HCT116 (cell line): ENCODE results near the gene MFSD1. TPM values are rescaled to one million over a fixed set of nuclear protein-coding genes. Genes with fewer than 3 reads are reported as not detected.

Experiments used
- ATAC-seq: fragments of 200-7000 bp; cut with Tn5 transposase; 2 replicates; pipeline ENCODE4 v1.9.1; 2020; ENCODE audit warnings: mild to moderate bottlenecking, moderate library complexity
- BruUV-seq: library from RNA; stranded (reverse); fragments of 400-500 nt; replicated peaks from 2 replicates; lab custom pipeline; 2021; lab: Mats Ljungman, UMichigan
- CTCF ChIA-PET: fragments of 300-600 bp; sonication (Branson Sonifier 250); formaldehyde crosslinking; loops from one replicate; lab custom pipeline; 2021; ENCODE audit warnings: antibody characterized with exemption; lab: Charles Lee
- POLR2A ChIA-PET: fragments of 300-600, 350-600 bp; sonication (Branson Sonifier 250); formaldehyde crosslinking; loops from one replicate; lab custom pipeline; 2021; ENCODE audit warnings: antibody characterized with exemption; lab: Charles Lee
- RAD21 ChIA-PET, 2 experiments: fragments of 300-600 bp; sonication (Branson Sonifier 250); formaldehyde crosslinking; loops; one replicate each; lab custom pipeline; 2023; ENCODE audit warnings: low total read pairs in 2 of 2; ENCODE audit not compliant: uncharacterized antibody in 2 of 2, unreplicated experiment in 2 of 2, low non-redundant PET in 1 of 2; lab: Charles Lee
- DNase-seq: peaks from one replicate; pipeline ENCODE4 v3.0.0-alpha.2; 2010; ENCODE audit warnings: low read depth, low spot score
- H2AFZ ChIP-seq: fragments of 200-600 bp; shearing (Covaris generic), sonication (generic); 2 replicates; pipeline ENCODE4 v1.6.1; 2017; ENCODE audit warnings: low read depth, mixed run types, mixed read lengths, antibody characterized with exemption, low read length; ENCODE audit not compliant: poor library complexity, severe bottlenecking
- H3K27ac ChIP-seq: 2 replicates; pipeline ENCODE4 v1.5.1; 2012; ENCODE audit warnings: low read depth, low read length
- H3K27me3 ChIP-seq: fragments of 200-600 bp; sonication (generic); 2 replicates; pipeline ENCODE4 v1.6.1; 2016; ENCODE audit warnings: mixed run types, low read length, mixed read lengths; ENCODE audit not compliant: insufficient read depth
- H3K36me3 ChIP-seq, 2 experiments: fragments of 200-500 bp in 1 of 2; fragments of 200-600 bp in 1 of 2; sonication (Bioruptor generic) in 1 of 2; sonication (generic) in 1 of 2; 2 replicates each; pipeline versions ENCODE4 v1.5.1 to v1.6.1; 2014 to 2016; ENCODE audit warnings: low read length in 2 of 2, inconsistent platforms in 1 of 2, mixed read lengths in 1 of 2, mixed run types in 1 of 2; ENCODE audit not compliant: insufficient read depth in 2 of 2, control insufficient read depth in 1 of 2
- H3K4me1 ChIP-seq, 2 experiments: fragments of 200-600 bp in 1 of 2; sonication (generic) in 1 of 2; 2 replicates each; pipeline versions ENCODE4 v1.5.1 to v1.6.1; 2012 to 2017; ENCODE audit warnings: low read length in 2 of 2, inconsistent platforms in 1 of 2, mild to moderate bottlenecking in 1 of 2, mixed read lengths in 1 of 2, mixed run types in 1 of 2, moderate library complexity in 1 of 2; ENCODE audit not compliant: insufficient read depth in 2 of 2, control insufficient read depth in 1 of 2
- H3K4me2 ChIP-seq: fragments of 200-600 bp; sonication (generic); 2 replicates; pipeline ENCODE4 v1.6.1; 2017; ENCODE audit warnings: mixed run types, low read length, mixed read lengths
- H3K4me3 ChIP-seq, 2 experiments: fragments of 200-600 bp in 1 of 2; sonication (generic) in 1 of 2; replicated peaks in 1 of 2; 2 replicates each; pipeline ENCODE4 v1.5.1; 2011 to 2016; ENCODE audit warnings: low read length in 2 of 2, control low read depth in 1 of 2, low read depth in 1 of 2, mild to moderate bottlenecking in 1 of 2, mixed read lengths in 1 of 2, mixed run types in 1 of 2
- H3K79me2 ChIP-seq: fragments of 200-600 bp; sonication (generic); 2 replicates; pipeline ENCODE4 v1.6.1; 2017; ENCODE audit warnings: mild to moderate bottlenecking, mixed run types, low read length, moderate library complexity, mixed read lengths; ENCODE audit not compliant: insufficient read depth
- H3K9ac ChIP-seq: fragments of 200-600 bp; sonication (generic); 2 replicates; pipeline ENCODE4 v1.6.1; 2016; ENCODE audit warnings: low read length, mixed read lengths
- H3K9me2 ChIP-seq: fragments of 200-600 bp; sonication (generic), shearing (Covaris generic); 2 replicates; pipeline ENCODE4 v1.6.1; 2017; ENCODE audit warnings: mixed run types, mild to moderate bottlenecking, moderate library complexity; ENCODE audit not compliant: insufficient read depth
- H3K9me3 ChIP-seq, 2 experiments: fragments of 200-500 bp in 1 of 2; fragments of 200-600 bp in 1 of 2; sonication (Bioruptor generic) in 1 of 2; sonication (generic) in 1 of 2; 2 replicates each; pipeline ENCODE4 v1.6.1; 2014 to 2017; ENCODE audit warnings: low read length in 2 of 2, mixed read lengths in 2 of 2, inconsistent platforms in 1 of 2, low read depth in 1 of 2, mild to moderate bottlenecking in 1 of 2, mixed run types in 1 of 2, moderate library complexity in 1 of 2; ENCODE audit not compliant: control insufficient read depth in 1 of 2, insufficient read depth in 1 of 2
- H4K20me1 ChIP-seq: fragments of 200-600 bp; sonication (generic), shearing (Covaris generic); 2 replicates; pipeline ENCODE4 v1.6.1; 2017; ENCODE audit warnings: mixed run types, mild to moderate bottlenecking, moderate library complexity; ENCODE audit not compliant: insufficient read depth
- CBX3 ChIP-seq: IDR thresholded peaks from 2 replicates; pipeline ENCODE4 v1.6.1; 2012; ENCODE audit warnings: low read depth
- POLR2AphosphoS5 ChIP-seq: IDR thresholded peaks from 2 replicates; pipeline ENCODE4 v1.6.1; 2011; ENCODE audit warnings: mild to moderate bottlenecking, low read depth, low read length, moderate library complexity
- RAD21 ChIP-seq: IDR thresholded peaks from 2 replicates; pipeline ENCODE4 v1.6.1; 2012; ENCODE audit warnings: low read depth, mild to moderate bottlenecking
- SP1 ChIP-seq: IDR thresholded peaks from 2 replicates; pipeline ENCODE4 v1.6.1; 2012; ENCODE audit warnings: low read depth
- SRF ChIP-seq: IDR thresholded peaks from 2 replicates; pipeline ENCODE4 v1.6.1; 2012; ENCODE audit warnings: low read depth
- intact Hi-C: fragments of 100-400 bp; cut with micrococcal nuclease; formaldehyde crosslinking; loops from 2 replicates; pipeline ENCODE4 v1.10.0; 2022
- total RNA-seq: library from RNA; stranded (reverse); gene quantifications from one replicate; pipeline ENCODE4 v1.2.1, GENCODE V29; 2021; ENCODE audit not compliant: unreplicated experiment
- TF ChIP-seq, protein P1 (sequence below): IDR thresholded peaks from 2 replicates; pipeline ENCODE4 v1.6.1; 2012
- TF ChIP-seq, protein P2 (sequence below): IDR thresholded peaks from 2 replicates; pipeline ENCODE4 v1.6.1; 2011; ENCODE audit warnings: mild to moderate bottlenecking, low read length, moderate library complexity; ENCODE audit not compliant: insufficient replicate concordance; ENCODE audit errors: extremely low read depth
- TF ChIP-seq, protein P3 (sequence below), 3 experiments: fragments of 200-600 bp in 1 of 3; sonication (generic) in 1 of 3; IDR thresholded peaks in 2 of 3; conservative IDR thresholded peaks in 1 of 3; 2 replicates each; pipeline ENCODE4 v1.5.1; 2012 to 2017; ENCODE audit warnings: low read depth in 2 of 3, low read length in 2 of 3, antibody characterized with exemption in 1 of 3, borderline replicate concordance in 1 of 3, control low read depth in 1 of 3, mild to moderate bottlenecking in 1 of 3, mixed read lengths in 1 of 3, mixed run types in 1 of 3, moderate library complexity in 1 of 3; ENCODE audit not compliant: insufficient read depth in 1 of 3
- TF ChIP-seq, protein P4 (sequence below): IDR thresholded peaks from 2 replicates; pipeline ENCODE4 v1.6.1; 2012

Gene MFSD1
- total RNA-seq, 1 experiment from 2014 or later, result 12.8 TPM

DNA sequence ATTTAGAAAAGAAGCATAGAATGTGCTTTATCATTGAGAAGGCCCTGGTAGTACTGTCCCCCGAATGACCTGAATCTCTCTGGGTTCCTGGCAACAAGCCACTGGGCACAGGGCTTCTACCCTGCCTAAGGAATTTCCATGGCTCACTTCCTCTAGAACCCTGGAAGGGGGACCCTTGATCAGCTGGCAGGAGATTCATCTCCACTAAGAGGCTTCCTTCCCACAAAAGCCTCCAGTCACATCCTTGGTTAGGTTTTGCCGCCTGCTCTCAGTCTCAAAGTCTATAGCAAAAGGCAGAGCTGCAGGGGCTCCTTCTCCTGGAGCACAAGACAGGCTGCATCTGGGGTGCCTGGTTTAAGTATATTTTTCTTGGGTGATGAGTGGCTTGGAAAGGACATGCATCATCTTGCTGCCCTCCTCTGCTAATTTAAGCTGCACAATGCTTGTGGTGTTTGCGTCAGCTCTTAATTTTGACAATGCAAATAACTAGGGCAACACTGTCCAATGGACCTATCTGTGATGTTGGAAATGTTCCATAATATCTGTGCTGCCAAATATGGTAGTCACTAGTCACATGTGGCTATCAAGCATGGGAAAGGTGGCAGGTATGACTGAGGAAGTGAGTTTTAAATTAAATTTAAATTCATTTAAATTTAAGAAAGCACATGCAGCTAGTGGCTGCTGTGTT, 36.2 kb upstream of the MFSD1 start:
- no peak for ATAC-seq
- no peak overlapping the region for H3K4me2 ChIP-seq
- DNase-seq, result no peak
- CTCF ChIA-PET, result no interaction called here
- H3K27me3 ChIP-seq, result no peaks in the 10 kb centered on the region
- intact Hi-C loops, result no loop called here
- no peak overlapping the region for H3K27ac ChIP-seq
- no TSS peak for BruUV-seq
- no peaks in the 10 kb centered on the region for H3K79me2 ChIP-seq
- no peaks in the 10 kb centered on the region for H3K9me3 ChIP-seq
- H2AFZ ChIP-seq, result no peak overlapping the region
- TF ChIP-seq, protein P1, sequence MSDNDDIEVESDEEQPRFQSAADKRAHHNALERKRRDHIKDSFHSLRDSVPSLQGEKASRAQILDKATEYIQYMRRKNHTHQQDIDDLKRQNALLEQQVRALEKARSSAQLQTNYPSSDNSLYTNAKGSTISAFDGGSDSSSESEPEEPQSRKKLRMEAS, result no peak
- TF ChIP-seq, protein P2, sequence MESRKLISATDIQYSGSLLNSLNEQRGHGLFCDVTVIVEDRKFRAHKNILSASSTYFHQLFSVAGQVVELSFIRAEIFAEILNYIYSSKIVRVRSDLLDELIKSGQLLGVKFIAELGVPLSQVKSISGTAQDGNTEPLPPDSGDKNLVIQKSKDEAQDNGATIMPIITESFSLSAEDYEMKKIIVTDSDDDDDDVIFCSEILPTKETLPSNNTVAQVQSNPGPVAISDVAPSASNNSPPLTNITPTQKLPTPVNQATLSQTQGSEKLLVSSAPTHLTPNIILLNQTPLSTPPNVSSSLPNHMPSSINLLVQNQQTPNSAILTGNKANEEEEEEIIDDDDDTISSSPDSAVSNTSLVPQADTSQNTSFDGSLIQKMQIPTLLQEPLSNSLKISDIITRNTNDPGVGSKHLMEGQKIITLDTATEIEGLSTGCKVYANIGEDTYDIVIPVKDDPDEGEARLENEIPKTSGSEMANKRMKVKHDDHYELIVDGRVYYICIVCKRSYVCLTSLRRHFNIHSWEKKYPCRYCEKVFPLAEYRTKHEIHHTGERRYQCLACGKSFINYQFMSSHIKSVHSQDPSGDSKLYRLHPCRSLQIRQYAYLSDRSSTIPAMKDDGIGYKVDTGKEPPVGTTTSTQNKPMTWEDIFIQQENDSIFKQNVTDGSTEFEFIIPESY, result no peak
- no peak for TF ChIP-seq RAD21
- TF ChIP-seq, protein P3, sequence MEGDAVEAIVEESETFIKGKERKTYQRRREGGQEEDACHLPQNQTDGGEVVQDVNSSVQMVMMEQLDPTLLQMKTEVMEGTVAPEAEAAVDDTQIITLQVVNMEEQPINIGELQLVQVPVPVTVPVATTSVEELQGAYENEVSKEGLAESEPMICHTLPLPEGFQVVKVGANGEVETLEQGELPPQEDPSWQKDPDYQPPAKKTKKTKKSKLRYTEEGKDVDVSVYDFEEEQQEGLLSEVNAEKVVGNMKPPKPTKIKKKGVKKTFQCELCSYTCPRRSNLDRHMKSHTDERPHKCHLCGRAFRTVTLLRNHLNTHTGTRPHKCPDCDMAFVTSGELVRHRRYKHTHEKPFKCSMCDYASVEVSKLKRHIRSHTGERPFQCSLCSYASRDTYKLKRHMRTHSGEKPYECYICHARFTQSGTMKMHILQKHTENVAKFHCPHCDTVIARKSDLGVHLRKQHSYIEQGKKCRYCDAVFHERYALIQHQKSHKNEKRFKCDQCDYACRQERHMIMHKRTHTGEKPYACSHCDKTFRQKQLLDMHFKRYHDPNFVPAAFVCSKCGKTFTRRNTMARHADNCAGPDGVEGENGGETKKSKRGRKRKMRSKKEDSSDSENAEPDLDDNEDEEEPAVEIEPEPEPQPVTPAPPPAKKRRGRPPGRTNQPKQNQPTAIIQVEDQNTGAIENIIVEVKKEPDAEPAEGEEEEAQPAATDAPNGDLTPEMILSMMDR (IDR thresholded peaks at IDR 0.05 in 2 of 3, conservative IDR thresholded peaks at IDR 0.05 in 1 of 3; ENCODE audit: borderline replicate concordance in 1 of 3, insufficient read depth in 1 of 3, low read depth in 2 of 3, low read length in 2 of 3), result no peak
- no peak for TF ChIP-seq POLR2AphosphoS5
- TF ChIP-seq SP1, result no peak
- no peak for TF ChIP-seq SRF
- TF ChIP-seq CBX3, result no peak
- TF ChIP-seq, protein P4, sequence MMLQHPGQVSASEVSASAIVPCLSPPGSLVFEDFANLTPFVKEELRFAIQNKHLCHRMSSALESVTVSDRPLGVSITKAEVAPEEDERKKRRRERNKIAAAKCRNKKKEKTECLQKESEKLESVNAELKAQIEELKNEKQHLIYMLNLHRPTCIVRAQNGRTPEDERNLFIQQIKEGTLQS, result no peak
- H3K9me2 ChIP-seq, result no peaks in the 10 kb centered on the region
- H3K4me1 ChIP-seq, result peaks cover 3 to 15% of the 10 kb centered on the region in 2 experiments; a peak in 3 of 4 replicates
- no peaks in the 10 kb centered on the region for H4K20me1 ChIP-seq
- H3K9ac ChIP-seq, result no peak overlapping the region
- H3K4me3 ChIP-seq, result no peak overlapping the region
- no peaks in the 10 kb centered on the region for H3K36me3 ChIP-seq
- POLR2A ChIA-PET, result no interaction called here
- RAD21 ChIA-PET, result no interaction called here
